HG02870 (cell line): Measurements from ENCODE around the gene P2RY2.

Experiments
- ATAC-seq: cut with Tn5 transposase; IDR thresholded peaks from one replicate; pipeline ENCODE4 v1.9.1; 2021; ENCODE audit warnings: mild to moderate bottlenecking, moderate library complexity; ENCODE audit not compliant: unreplicated experiment

The P2RY2 gene

GRCh38 chr11:73218106-73218829, at the start of gene P2RY2:
TSS of gene P2RY2 (plus strand) at chr11:73218281. CDS start at chr11:73234160, 15,879 bp downstream.
- ATAC-seq: no peak

- no peak for ATAC-seq
These were observed 49.0 kb upstream of the P2RY2 start for GRCh38 chr11:73168925-73169579.

- no peak for ATAC-seq
These were observed 47.9 kb upstream of the P2RY2 start for GRCh38 chr11:73170140-73170539.

- ATAC-seq: no peak
These were observed 46.5 kb upstream of the P2RY2 start for GRCh38 chr11:73171436-73172161.

- no peak for ATAC-seq
These were observed 45.0 kb upstream of the P2RY2 start for GRCh38 chr11:73172992-73173656.

- no peak for ATAC-seq
These were observed 44.2 kb upstream of the P2RY2 start for GRCh38 chr11:73173755-73174494.

GRCh38 chr11:73174495-73174791, 43.6 kb upstream of the P2RY2 start:
- ATAC-seq: no peak

GRCh38 chr11:73175551-73176144, 42.4 kb upstream of the P2RY2 start:
- ATAC-seq: no peak

GRCh38 chr11:73176145-73176873, 41.8 kb upstream of the P2RY2 start:
- no peak for ATAC-seq

- no peak for ATAC-seq
These were observed 41.3 kb upstream of the P2RY2 start for GRCh38 chr11:73176874-73177155.

- no peak for ATAC-seq
These were observed 40.7 kb upstream of the P2RY2 start for GRCh38 chr11:73177380-73177777.

- ATAC-seq: no peak
These were observed 40.1 kb upstream of the P2RY2 start for GRCh38 chr11:73177778-73178539.

- no peak for ATAC-seq
These were observed 39.4 kb upstream of the P2RY2 start for GRCh38 chr11:73178681-73179080.

GRCh38 chr11:73182824-73183321, 35.2 kb upstream of the P2RY2 start:
- ATAC-seq: no peak

- ATAC-seq: no peak
These were observed 33.0 kb upstream of the P2RY2 start for GRCh38 chr11:73184953-73185671.

- ATAC-seq: no peak
These were observed 32.3 kb upstream of the P2RY2 start for GRCh38 chr11:73185680-73186293.

- no peak for ATAC-seq
These were observed 31.7 kb upstream of the P2RY2 start for GRCh38 chr11:73186294-73186850.

GRCh38 chr11:73186886-73187285, 31.2 kb upstream of the P2RY2 start:
- ATAC-seq: no peak
